Calu3 (cell line): Measurements from ENCODE around the gene C2orf76. TPM values are rescaled to one million over a fixed set of nuclear protein-coding genes. Genes with fewer than 3 reads are reported as not detected.

Source experiments
- BruUV-seq: library from RNA; stranded (reverse); fragments of 400-500 nt; replicated peaks from 2 replicates; lab custom pipeline; 2021; lab: Mats Ljungman, UMichigan
- CTCF ChIA-PET: fragments of 300-600 bp; sonication (Branson Sonifier 250); formaldehyde crosslinking; loops from one replicate; lab custom pipeline; 2022; ENCODE audit warnings: antibody characterized with exemption; lab: Charles Lee
- DNase-seq: peaks from one replicate; pipeline ENCODE4 v3.0.0; 2022
- H3K27ac Mint-ChIP-seq: one replicate; pipeline ENCODE4 v1.8.0; 2022; ENCODE audit warnings: mixed read lengths; ENCODE audit not compliant: unreplicated experiment
- H3K27me3 Mint-ChIP-seq: one replicate; pipeline ENCODE4 v1.8.0; 2022; ENCODE audit warnings: mixed read lengths; ENCODE audit not compliant: unreplicated experiment
- H3K36me3 Mint-ChIP-seq: one replicate; pipeline ENCODE4 v1.8.0; 2022; ENCODE audit warnings: mild to moderate bottlenecking, moderate library complexity, mixed read lengths; ENCODE audit not compliant: insufficient read depth, unreplicated experiment
- H3K4me1 Mint-ChIP-seq: one replicate; pipeline ENCODE4 v1.8.0; 2022; ENCODE audit warnings: mild to moderate bottlenecking, low read depth, mixed read lengths; ENCODE audit not compliant: unreplicated experiment
- H3K4me3 Mint-ChIP-seq: one replicate; pipeline ENCODE4 v1.8.0; 2022; ENCODE audit warnings: mild to moderate bottlenecking, low read depth, moderate library complexity, mixed read lengths; ENCODE audit not compliant: unreplicated experiment
- H3K9me3 Mint-ChIP-seq: one replicate; pipeline ENCODE4 v1.8.0; 2022; ENCODE audit warnings: low read depth, mixed read lengths; ENCODE audit not compliant: unreplicated experiment
- intact Hi-C: fragments of 100-400 bp; cut with micrococcal nuclease; formaldehyde crosslinking; loops from one replicate; pipeline ENCODE4 v1.10.0; 2022; ENCODE audit not compliant: unreplicated experiment
- total RNA-seq: library from RNA; stranded (reverse); gene quantifications from 2 replicates; pipeline ENCODE4 v1.2.3, GENCODE V29; 2022
- TF ChIP-seq, protein P1 (sequence below): fragments of 200-600 bp; IDR thresholded peaks from one replicate; pipeline ENCODE4 v1.8.0; 2022; ENCODE audit warnings: antibody characterized with exemption; ENCODE audit not compliant: unreplicated experiment

The C2orf76 gene
- total RNA-seq, 1 experiment from 2014 or later = 7.1 TPM

- CTCF ChIA-PET = interaction anchor here (0.7 kb wide), 1 partner anchor 141 kb away, joined by 4 read pairs; no protein-coding TSS in a partner anchor
- intact Hi-C loops = no loop called here
Observed at GRCh38 chr2:119255760-119256581, 110.7 kb downstream of the C2orf76 start.

DNA sequence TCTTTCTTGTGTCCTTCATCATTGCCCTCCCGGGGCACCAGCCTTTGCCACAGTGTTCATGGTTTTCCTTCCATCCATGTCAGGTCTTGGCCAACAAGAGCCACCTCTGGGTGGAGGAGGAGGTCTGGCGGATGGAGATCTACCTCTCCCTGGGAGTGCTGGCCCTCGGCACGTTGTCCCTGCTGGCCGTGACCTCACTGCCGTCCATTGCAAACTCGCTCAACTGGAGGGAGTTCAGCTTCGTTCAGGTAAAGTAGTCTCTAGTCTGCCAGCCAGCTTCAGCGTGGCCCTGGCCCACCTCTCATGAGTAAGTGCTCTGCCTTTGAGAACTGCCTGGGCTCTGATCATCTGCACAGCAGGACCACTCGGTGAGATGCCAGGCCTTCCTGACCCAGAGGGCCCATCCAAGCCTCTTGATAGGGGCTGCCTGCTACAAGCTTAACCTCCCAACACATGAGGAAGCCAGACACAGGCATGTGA, 112.0 kb downstream of the C2orf76 start:
- Mint-ChIP-seq H3K4me3 (no peak overlapping the region), H3K27me3 (no peaks in the 10 kb centered on the region), H3K36me3 (no peaks in the 10 kb centered on the region), H3K9me3 (no peaks in the 10 kb centered on the region), H3K4me1 (peaks cover 22% of the 10 kb centered on the region), H3K27ac (no peak overlapping the region)
- CTCF ChIA-PET = interaction anchor here (1.0 kb wide), 1 partner anchor 10 kb away, joined by 4 read pairs; no protein-coding TSS in a partner anchor
- no TSS peak for BruUV-seq
- TF ChIP-seq, protein P1, sequence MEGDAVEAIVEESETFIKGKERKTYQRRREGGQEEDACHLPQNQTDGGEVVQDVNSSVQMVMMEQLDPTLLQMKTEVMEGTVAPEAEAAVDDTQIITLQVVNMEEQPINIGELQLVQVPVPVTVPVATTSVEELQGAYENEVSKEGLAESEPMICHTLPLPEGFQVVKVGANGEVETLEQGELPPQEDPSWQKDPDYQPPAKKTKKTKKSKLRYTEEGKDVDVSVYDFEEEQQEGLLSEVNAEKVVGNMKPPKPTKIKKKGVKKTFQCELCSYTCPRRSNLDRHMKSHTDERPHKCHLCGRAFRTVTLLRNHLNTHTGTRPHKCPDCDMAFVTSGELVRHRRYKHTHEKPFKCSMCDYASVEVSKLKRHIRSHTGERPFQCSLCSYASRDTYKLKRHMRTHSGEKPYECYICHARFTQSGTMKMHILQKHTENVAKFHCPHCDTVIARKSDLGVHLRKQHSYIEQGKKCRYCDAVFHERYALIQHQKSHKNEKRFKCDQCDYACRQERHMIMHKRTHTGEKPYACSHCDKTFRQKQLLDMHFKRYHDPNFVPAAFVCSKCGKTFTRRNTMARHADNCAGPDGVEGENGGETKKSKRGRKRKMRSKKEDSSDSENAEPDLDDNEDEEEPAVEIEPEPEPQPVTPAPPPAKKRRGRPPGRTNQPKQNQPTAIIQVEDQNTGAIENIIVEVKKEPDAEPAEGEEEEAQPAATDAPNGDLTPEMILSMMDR = no peak
- DNase-seq = no peak
- intact Hi-C loops = no loop called here

More at GRCh38 chr2:119255760-119256581, 110.7 kb downstream of the C2orf76 start:
- H3K4me1 Mint-ChIP-seq = peaks cover 22% of the 10 kb centered on the region
- H3K4me3 Mint-ChIP-seq = no peak overlapping the region
- BruUV-seq = no TSS peak
- no peak overlapping the region for H3K27ac Mint-ChIP-seq
- no peaks in the 10 kb centered on the region for H3K27me3 Mint-ChIP-seq
- TF ChIP-seq, protein P1 = no peak
- no peaks in the 10 kb centered on the region for H3K36me3 Mint-ChIP-seq
- DNase-seq = no peak
- H3K9me3 Mint-ChIP-seq = no peaks in the 10 kb centered on the region

DNA sequence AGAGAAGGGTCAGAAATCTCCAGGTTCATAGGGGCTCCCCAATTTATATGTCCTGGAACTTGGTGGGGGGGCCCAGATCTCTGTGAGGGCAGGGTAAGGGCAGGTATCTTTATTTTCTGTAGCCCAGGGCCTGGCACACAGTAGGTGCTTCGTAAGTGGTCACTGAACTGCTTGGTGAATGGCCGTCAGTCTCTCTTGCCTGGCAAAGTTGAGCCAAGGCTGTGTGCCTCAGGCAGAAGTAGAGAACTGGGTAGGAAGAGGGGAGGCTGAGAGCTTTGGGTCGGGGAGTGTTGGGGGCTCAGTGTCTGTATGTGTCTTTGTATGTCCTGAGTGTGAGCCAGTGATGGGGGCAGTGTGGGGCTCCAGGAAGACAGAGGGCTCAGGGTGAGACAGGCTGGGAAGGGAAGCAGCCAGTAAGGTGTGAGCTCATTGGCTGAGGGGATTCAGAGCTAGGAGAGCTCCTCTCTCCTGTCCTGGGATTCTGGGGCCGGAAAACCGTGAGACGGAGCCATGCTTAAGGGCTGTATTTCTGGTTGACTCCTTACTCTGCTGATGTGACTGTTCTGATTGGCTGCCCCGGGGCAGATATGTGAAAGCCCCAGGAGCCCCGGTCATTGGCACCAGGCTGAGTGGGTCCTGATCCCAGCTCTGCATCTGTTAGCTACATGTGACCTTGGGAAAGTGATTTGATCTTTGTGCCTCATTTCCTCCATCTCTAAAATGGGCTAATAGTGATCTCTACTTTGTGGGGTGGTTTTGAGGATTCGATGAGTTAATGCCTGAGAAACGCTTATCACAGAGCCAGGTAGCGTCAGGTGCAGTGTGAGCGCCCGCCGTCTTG, 112.7 kb downstream of the C2orf76 start:
- no peaks in the 10 kb centered on the region for H3K36me3 Mint-ChIP-seq
- H3K9me3 Mint-ChIP-seq = no peaks in the 10 kb centered on the region
- TF ChIP-seq, protein P1 = no peak
- intact Hi-C loops = no loop called here
- H3K27me3 Mint-ChIP-seq = no peaks in the 10 kb centered on the region
- CTCF ChIA-PET = interaction anchor here (1.0 to 2.3 kb wide), 4 partner anchors 11 to 87 kb away, joined by 3 to 8 read pairs (median 4); no protein-coding TSS in a partner anchor
- peaks cover 22% of the 10 kb centered on the region for H3K4me1 Mint-ChIP-seq
- no TSS peak for BruUV-seq
- H3K27ac Mint-ChIP-seq = peak overlapping the region; percentile 65
- H3K4me3 Mint-ChIP-seq = no peak overlapping the region
- no peak for DNase-seq

DNA sequence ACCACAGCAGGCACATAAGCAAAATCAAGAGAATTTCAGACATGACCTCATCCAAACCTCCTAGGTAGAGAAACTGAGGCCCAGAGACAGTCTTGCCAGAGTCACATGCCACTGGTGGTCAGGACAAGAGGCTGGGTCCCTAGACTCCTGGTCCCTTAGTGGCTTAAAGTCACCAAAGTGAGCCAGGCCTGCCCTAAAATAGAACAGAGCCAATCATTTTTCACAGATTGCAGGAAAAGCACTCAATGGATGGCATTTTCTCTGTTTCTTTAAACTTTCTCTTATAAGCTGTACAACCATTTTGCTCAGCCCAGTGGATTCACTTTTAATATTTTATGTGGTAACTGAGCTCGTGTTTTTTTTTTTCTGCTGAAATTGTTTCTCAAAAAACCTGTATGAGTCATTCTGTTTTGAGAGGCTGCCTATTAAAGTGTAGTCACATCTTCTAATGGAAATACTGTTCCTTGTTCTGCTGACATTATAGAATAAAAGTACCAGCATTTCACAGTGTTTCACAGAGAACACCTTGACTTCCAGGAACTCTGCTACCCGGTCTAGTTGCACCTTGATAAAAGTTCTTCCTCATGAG, 113.4 kb downstream of the C2orf76 start:
- no peaks in the 10 kb centered on the region for H3K27me3 Mint-ChIP-seq
- peaks cover 22% of the 10 kb centered on the region for H3K4me1 Mint-ChIP-seq
- H3K36me3 Mint-ChIP-seq = peaks cover 5% of the 10 kb centered on the region
- TF ChIP-seq, protein P1 = no peak
- H3K4me3 Mint-ChIP-seq = no peak overlapping the region
- peak overlapping the region; percentile 65 for H3K27ac Mint-ChIP-seq
- no TSS peak for BruUV-seq
- DNase-seq = no peak
- intact Hi-C loops = no loop called here
- no peaks in the 10 kb centered on the region for H3K9me3 Mint-ChIP-seq
- CTCF ChIA-PET = interaction anchor here (0.6 to 2.3 kb wide), 5 partner anchors 12 to 442 kb away, joined by 3 to 8 read pairs (median 4); partner anchors contain the start of gene STEAP3
